Pancreas (tissue), 10 donors: ENCODE data around the gene IFNAR1. TPM values are rescaled to one million over a fixed set of nuclear protein-coding genes. Genes with fewer than 3 reads are reported as not detected.
A peak's percentile ranks its signal among the peaks of the same experiment; 100 is the strongest.

ENCODE experiments used
- ATAC-seq, 4 donors: fragments of 200-7000 bp; cut with Tn5 transposase; one replicate each; pipeline versions ENCODE4 v1.8.0 to v1.9.1; 2020; ENCODE audit warnings: mild to moderate bottlenecking in 4 of 4, moderate library complexity in 4 of 4
- DNase-seq, 6 donors: peaks; one replicate each; pipeline ENCODE4 v3.0.0-alpha.2; 2020
- FAIRE-seq: peaks from 2 replicates; lab custom pipeline; 2012; peaks lifted over from hg19 to GRCh38; lab: Jason Lieb, UNC
- H3K27ac ChIP-seq, 4 donors: fragments of 200-600 bp; sonication (generic); 1 replicate in 3 of 4; 2 replicates in 1 of 4; pipeline versions ENCODE4 v1.5.0 to v1.8.0; 2020
- H3K27me3 ChIP-seq, 4 donors: fragments of 200-600 bp; one replicate each; pipeline ENCODE4 v1.8.0; 2021
- H3K36me3 ChIP-seq, 3 donors: fragments of 200-600 bp; sonication (generic) in 1 of 3; one replicate each; pipeline versions ENCODE4 v1.5.0 to v1.8.0; 2020 to 2021
- H3K4me1 ChIP-seq, 3 donors: fragments of 200-600 bp; one replicate each; pipeline ENCODE4 v1.8.0; 2021
- H3K4me3 ChIP-seq, 4 donors: fragments of 200-600 bp; sonication (generic) in 2 of 4; one replicate each; pipeline versions ENCODE4 v1.5.0 to v1.8.0; 2020 to 2021
- H3K9me3 ChIP-seq, 4 donors: fragments of 200-600 bp; one replicate each; pipeline ENCODE4 v1.8.0; 2021
- WGBS, 2 donors: extraction: QIAGEN DNeasy Blood & Tissue Kit; methylation state at CpG; one replicate each; pipeline ENCODE4 v1.1.7; 2013; 5-methylcytosine and 5-hydroxymethylcytosine counted together
- intact Hi-C, 3 donors: fragments of 100-400 bp; cut with DNase I; formaldehyde crosslinking; loops; one replicate each; pipeline versions ENCODE4 v1.11.1 to v1.14.2; 2022
- polyA plus RNA-seq, 2 donors: library from polyadenylated mRNA; stranded (reverse); fragments of 200-250 nt; gene quantifications; one replicate each; pipeline ENCODE4 v1.2.3, GENCODE V29; 2013
- total RNA-seq, 6 donors: library from RNA; stranded (reverse); fragmentation: NEBNext Ultra II Directional in 4 of 6; extraction: Animal tissue kit (Norgen Biotek cat#: 25700) in 4 of 6; gene quantifications; one replicate each; pipeline versions ENCODE4 v1.2.1 to v1.2.4, GENCODE V29; 2021 to 2023
- TF ChIP-seq, protein P1 (sequence below), 4 donors: fragments of 200-600 bp; sonication (generic) in 3 of 4; IDR thresholded peaks; one replicate each; pipeline versions ENCODE4 v1.5.0 to v1.8.0; 2021; ENCODE audit warnings: antibody characterized with exemption in 4 of 4
- donor health status: healthy with polysubstance abuse.
- donor health status: DM: no; HTN: no; CAD: no; lungs with moderate emphysema.
- donor health status: DM: no; HTN: no; CAD: no.
- donor health status: control.
- donor health status: control.
- donor health status: Bipolar disorder and iron deficiency.
- donor health status: DM: yes; HTN: yes; CAD: no.
- donor health status: DM: no; HTN: no; CAD: no.
- donor health status: DM: no; HTN: no; CAD: no.
- donor health status: DM: yes; HTN: yes; CAD: no.

The IFNAR1 gene
- total and polyA plus RNA-seq, 8 donors = 7.5 to 48.5 (median 23.1) TPM

DNA sequence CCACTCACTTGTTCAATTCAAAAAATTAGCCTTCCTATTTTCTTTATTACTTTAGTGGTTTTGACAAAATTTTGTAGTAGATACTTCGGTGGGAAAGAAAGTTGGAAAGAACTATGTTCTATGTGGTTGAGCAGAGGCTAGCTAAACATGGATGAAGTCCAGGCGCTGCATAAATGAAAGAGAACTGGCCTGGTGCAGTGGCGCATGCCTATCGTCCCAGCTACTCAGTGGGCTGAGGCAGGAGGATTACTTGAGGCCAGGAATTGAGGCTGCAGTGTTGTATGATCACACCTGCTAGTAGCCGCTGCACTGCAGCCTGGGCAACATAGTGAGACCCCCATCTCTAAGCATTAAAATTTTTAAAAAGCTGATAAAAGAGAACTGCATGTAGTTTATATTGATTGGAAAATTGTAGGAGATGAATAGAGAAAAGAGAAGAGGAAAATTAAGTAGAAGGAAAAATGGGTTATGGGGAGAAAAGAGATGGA lies 21.0 kb downstream of the IFNAR1 start:
- DNase-seq (no peak), ATAC-seq (no peak), FAIRE-seq (no peak)
- intact Hi-C loops = no loop called here
- H3K9me3 ChIP-seq = no peaks in the 10 kb centered on the region
- TF ChIP-seq, protein P1, sequence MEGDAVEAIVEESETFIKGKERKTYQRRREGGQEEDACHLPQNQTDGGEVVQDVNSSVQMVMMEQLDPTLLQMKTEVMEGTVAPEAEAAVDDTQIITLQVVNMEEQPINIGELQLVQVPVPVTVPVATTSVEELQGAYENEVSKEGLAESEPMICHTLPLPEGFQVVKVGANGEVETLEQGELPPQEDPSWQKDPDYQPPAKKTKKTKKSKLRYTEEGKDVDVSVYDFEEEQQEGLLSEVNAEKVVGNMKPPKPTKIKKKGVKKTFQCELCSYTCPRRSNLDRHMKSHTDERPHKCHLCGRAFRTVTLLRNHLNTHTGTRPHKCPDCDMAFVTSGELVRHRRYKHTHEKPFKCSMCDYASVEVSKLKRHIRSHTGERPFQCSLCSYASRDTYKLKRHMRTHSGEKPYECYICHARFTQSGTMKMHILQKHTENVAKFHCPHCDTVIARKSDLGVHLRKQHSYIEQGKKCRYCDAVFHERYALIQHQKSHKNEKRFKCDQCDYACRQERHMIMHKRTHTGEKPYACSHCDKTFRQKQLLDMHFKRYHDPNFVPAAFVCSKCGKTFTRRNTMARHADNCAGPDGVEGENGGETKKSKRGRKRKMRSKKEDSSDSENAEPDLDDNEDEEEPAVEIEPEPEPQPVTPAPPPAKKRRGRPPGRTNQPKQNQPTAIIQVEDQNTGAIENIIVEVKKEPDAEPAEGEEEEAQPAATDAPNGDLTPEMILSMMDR (IDR thresholded peaks at IDR 0.05) = no peak
- WGBS, 2 donors = 95 to 98% methylated on average over 5 of the region's 5 CpGs
- H3K4me3 ChIP-seq = no peak overlapping the region
- peaks cover 0 to 39% (median 10%) of the 10 kb centered on the region in 3 donors for H3K36me3 ChIP-seq
- H3K27me3 ChIP-seq = no peaks in the 10 kb centered on the region
- H3K27ac ChIP-seq = no peak overlapping the region
- H3K4me1 ChIP-seq = no peaks in the 10 kb centered on the region

DNA sequence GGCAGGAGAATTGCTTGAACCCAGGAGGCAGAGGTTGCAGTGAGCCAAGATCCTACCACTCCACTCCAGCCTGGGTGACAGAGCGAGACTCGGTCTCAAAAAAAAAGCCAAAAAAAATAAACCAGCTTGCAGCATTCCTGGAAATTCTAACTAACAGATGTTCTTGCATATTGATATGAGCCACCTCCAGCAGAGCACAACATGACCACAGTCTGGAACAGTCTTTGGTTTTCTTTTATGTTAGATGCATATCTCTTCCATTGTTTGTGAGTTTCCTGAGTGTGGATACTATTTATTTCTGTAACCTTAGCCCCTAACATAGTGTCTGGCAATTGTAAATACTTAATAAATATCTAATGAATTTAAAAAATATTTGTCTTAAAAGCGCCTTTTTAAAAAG lies 23.9 kb downstream of the IFNAR1 start:
- Histone ChIP-seq H3K27me3 (no peaks in the 10 kb centered on the region), H3K9me3 (no peaks in the 10 kb centered on the region), H3K36me3 (peaks cover 0 to 33% (median 5%) of the 10 kb centered on the region in 3 donors), H3K27ac (no peak overlapping the region), H3K4me1 (no peaks in the 10 kb centered on the region), H3K4me3 (no peak overlapping the region)
- no peak for DNase-seq
- no peak for ATAC-seq
- no peak for FAIRE-seq
- intact Hi-C loops = no loop called here
- TF ChIP-seq, protein P1 (IDR thresholded peaks at IDR 0.05) = no peak
- 86 to 97% methylated on average over 3 of the region's 3 CpGs for WGBS, 2 donors

DNA sequence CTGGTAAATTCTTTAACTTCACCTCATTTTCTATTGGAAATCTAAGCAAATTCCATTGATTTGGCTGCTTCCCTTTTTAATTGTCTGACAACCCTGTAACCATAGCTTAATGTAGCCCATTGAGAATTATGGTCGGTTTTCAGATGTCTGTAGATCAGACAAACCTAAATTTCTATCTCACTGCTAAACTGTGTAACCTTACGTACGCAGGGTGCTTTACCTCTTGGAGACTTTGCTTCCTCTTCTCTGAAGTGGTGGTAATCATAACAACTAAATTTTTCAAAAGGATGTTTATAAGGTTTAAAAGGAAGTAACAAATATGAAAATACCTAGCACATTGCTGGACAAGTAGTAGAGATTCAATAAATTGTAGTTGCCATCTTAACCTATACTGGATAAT lies 25.9 kb downstream of the IFNAR1 start:
- H3K27ac ChIP-seq = no peak overlapping the region
- peaks cover 0 to 39% (median 5%) of the 10 kb centered on the region in 3 donors for H3K36me3 ChIP-seq
- no peaks in the 10 kb centered on the region for H3K27me3 ChIP-seq
- H3K4me3 ChIP-seq = no peak overlapping the region
- 91 to 94% methylated on average over 3 of the region's 3 CpGs for WGBS, 2 donors
- no peaks in the 10 kb centered on the region for H3K9me3 ChIP-seq
- H3K4me1 ChIP-seq = no peaks in the 10 kb centered on the region
- peak; percentile 26 for FAIRE-seq
- DNase-seq = no peak
- no peak for ATAC-seq
- intact Hi-C loops = no loop called here
- TF ChIP-seq, protein P1 (IDR thresholded peaks at IDR 0.05) = no peak

DNA sequence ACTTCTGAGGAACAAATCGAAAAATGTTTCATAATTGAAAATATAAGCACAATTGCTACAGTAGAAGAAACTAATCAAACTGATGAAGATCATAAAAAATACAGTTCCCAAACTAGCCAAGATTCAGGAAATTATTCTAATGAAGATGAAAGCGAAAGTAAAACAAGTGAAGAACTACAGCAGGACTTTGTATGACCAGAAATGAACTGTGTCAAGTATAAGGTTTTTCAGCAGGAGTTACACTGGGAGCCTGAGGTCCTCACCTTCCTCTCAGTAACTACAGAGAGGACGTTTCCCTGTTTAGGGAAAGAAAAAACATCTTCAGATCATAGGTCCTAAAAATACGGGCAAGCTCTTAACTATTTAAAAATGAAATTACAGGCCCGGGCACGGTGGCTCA lies 30.6 kb downstream of the IFNAR1 start:
- Histone ChIP-seq H3K36me3 (peaks cover 0 to 28% (median 5%) of the 10 kb centered on the region in 3 donors), H3K27me3 (no peaks in the 10 kb centered on the region), H3K4me1 (peaks cover 0 to under 1% (median 0%) of the 10 kb centered on the region in 3 donors), H3K9me3 (no peaks in the 10 kb centered on the region), H3K4me3 (no peak overlapping the region), H3K27ac (no peak overlapping the region)
- intact Hi-C loops = no loop called here
- WGBS, 2 donors = 89% methylated on average over 6 of the region's 6 CpGs
- no peak for DNase-seq
- FAIRE-seq = no peak
- TF ChIP-seq, protein P1 (IDR thresholded peaks at IDR 0.05) = no peak
- no peak for ATAC-seq

DNA sequence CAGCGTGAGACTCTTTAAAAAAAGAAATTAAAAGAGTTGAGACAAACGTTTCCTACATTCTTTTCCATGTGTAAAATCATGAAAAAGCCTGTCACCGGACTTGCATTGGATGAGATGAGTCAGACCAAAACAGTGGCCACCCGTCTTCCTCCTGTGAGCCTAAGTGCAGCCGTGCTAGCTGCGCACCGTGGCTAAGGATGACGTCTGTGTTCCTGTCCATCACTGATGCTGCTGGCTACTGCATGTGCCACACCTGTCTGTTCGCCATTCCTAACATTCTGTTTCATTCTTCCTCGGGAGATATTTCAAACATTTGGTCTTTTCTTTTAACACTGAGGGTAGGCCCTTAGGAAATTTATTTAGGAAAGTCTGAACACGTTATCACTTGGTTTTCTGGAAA lies 31.2 kb downstream of the IFNAR1 start:
- FAIRE-seq (no peak), ATAC-seq (no peak), DNase-seq (no peak)
- TF ChIP-seq, protein P1 (IDR thresholded peaks at IDR 0.05) = no peak
- intact Hi-C loops = no loop called here
- WGBS, 2 donors = 84 to 87% methylated on average over 11 of the region's 11 CpGs
- peaks cover 0 to 7% (median 0%) of the 10 kb centered on the region in 3 donors for H3K4me1 ChIP-seq
- no peak overlapping the region for H3K4me3 ChIP-seq
- peaks cover 0 to 28% (median 3%) of the 10 kb centered on the region in 3 donors for H3K36me3 ChIP-seq
- H3K27me3 ChIP-seq = no peaks in the 10 kb centered on the region
- H3K9me3 ChIP-seq = no peaks in the 10 kb centered on the region
- no peak overlapping the region for H3K27ac ChIP-seq
